Measurements from ENCODE around the gene FYCO1.

FYCO1 gene

DNA sequence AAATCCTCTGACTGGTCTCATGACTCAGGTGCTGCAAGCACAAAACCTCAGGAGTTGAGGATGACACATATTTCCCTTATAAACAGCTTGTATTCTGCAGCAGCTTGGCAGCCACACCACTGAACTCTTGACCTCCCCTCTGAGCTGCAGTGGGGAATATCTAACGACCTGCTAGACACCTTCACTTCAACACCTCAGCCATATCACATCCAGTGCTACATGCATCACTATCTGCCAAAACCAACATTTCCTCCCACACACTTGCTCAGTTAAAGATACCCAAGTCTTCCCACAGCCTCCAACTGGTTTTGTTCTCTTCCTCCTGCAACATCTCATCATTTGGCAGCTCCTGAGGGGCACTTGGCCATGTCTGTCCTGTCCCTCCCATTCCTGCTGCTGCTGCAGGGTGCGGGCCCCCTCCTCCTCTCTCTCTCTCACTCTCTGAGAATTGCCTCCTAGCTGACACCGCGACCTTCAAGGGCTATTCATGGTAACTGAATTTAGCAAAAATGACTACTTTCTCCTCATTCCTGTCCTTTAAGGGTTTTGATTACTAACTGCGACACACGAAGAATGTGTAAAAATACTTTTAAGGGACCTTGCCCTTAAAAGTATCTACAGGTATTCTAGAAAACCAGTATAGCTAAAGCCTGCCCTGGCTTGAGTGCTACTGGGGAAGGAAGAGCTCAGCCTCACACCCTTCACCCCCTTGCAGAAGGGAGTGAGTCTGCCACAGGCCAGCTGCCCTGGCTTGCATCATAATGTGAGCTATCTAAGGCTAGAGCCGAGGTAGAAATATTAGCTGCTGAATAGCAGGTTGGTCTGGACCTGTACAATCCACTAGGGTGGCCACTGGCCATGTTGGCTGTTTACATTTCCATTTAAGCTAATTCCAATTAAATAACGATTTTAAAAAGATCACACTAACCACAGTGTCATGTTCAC lies 114.3 kb downstream of the FYCO1 start:
- no peak for DNase-seq

GRCh38 chr3:45880725-45881077 lies 114.9 kb downstream of the FYCO1 start:
- DNase-seq, result no peak

DNA sequence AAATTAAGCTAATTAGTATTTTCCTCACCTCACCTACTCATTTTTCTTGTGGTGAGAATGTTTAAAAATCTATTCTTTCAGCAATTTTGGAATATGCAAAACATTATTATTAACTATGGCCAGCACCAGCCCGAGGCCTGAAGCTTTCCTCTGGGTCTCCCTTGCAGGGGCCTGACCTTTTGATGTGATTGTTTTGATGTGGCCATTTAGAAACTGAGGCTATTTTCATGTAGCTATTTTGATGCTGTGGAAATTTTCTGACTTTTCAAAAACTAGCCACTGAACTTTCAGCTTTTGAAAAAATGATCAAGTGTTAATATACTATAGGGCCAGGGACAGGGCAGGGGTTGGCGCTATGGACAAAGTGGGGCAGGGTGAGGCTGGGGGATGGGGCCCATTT lies 117.5 kb downstream of the FYCO1 start:
- no peak for DNase-seq

DNA sequence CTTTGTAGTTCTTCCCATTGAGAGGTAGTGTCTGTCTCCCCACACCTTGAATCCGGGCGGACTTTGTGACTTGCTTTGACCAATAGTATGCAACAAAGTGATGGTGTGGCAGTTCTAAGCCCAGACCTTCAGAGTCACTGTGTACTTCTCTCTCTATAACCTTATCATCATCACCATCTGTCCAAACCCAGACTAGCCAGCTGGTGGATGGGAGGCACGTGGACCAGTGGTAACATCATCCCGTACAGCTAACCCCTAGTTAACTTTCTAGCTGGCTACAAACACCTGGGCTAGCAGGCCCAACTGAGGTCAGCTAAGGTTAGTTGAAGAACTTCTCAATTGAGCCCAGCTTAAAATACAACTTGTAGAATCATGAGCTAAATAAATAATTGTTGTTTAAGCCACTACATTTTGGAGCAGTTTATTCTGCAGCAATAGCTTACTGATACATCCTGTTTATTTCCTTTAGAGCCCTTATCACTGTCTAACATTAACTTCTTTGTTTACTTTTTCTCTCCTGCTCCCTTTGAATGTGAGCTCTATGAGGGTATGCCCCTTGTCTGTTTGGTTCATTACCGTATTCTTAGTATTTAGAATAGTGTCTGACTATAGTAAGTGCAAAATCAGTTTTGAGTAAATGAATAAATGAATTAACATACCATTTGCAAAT lies 120.8 kb downstream of the FYCO1 start:
- DNase-seq, result no peak

- no peak for DNase-seq
These were observed 122.0 kb downstream of the FYCO1 start for GRCh38 chr3:45873638-45874037.

DNA sequence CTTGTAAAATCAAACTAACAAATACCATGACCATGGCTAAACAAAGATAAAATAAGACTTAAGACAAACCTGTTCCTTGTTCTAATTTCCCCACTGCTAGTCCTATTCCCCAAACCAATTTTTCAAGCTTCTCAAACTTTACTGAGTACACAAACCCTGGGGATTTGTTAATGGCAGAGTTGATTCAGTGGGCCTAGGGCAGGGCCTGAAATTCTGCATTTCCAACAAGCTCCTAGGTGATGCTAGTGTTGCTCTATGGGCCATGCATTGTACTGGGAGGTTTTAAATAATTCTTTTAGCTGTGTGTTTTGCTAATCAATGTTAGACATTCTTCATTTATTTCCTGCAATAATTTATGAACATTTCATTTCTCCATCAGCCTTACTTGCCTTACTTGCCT lies 122.6 kb downstream of the FYCO1 start:
- DNase-seq, result no peak

GRCh38 chr3:45872569-45872968 lies 123.1 kb downstream of the FYCO1 start:
- DNase-seq, result no peak

DNA sequence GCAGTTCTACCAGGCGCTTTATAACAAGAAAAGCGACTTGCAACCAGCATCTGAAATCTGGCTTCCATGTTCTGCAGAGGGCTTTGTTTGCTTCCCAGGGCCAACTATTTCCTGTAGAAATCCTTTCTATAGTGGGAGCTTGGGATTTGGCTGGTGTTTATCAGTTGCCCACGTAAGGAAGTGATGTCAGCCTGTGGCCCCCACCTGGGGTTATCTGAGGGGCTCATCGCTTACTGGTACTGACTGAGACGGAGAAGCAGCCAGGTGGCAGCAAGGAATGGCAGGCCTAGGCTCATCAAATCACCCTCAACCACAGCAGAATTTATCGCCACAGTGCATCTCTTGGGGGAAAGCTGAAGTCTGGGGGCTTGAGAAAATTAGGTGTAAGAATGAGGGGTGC lies 123.8 kb downstream of the FYCO1 start:
- DNase-seq, result no peak

DNA sequence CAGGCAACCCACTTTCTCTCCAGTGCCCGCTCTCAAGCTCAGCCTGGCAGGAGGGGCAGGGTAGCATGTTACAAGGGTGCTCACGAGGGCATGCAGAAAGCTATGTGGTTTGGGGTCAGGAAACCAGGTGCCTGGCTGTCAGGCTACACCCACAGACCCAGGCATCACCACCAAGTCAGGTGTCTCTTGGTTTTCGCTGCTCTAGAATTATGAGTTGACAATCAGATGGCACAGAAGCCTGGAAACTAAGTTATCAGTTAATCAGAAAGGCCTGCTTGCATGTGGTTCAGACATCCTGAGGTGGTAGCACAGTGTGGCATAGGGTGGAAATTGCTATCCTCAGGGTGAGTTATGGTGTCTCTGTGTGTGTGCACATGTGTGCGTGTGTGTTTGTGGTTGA lies 125.5 kb downstream of the FYCO1 start:
- DNase-seq, result peak; percentile 62

DNA sequence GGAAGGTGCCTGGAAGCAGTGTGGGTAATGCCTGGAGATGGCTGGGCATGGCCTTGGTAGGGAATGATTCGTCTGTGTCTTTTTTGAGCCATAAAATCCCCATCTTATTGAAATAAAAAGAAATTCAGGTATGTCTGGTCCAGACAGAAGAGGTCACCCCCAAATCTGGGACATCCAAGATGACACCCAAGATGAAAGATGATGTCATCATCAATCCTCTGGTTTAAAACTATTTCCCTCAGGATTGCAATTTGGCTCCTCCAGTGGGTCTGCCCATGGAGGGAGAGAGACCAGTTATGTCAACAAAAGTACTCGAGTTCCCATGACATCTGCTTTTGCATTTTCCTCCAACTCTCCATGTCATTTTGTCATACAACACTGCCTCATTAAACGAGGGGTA lies 126.0 kb downstream of the FYCO1 start:
- DNase-seq, result no peak

- DNase-seq, result no peak
These were observed 127.0 kb downstream of the FYCO1 start for GRCh38 chr3:45868650-45869049.

- DNase-seq, result no peak
These were observed 127.4 kb downstream of the FYCO1 start for GRCh38 chr3:45868213-45868612.

Data from T-helper 9 cell (primary cell).